GM06990 (cell line): ENCODE measurements around the gene NCBP2L.

Experiments used
- DNase-seq: peaks from one replicate; pipeline ENCODE4 v3.0.0-alpha.2; 2011; ENCODE audit not compliant: insufficient read length; ENCODE audit errors: extremely low read depth
- H3K27me3 ChIP-seq: replicated peaks from 2 replicates; pipeline ENCODE4 v1.6.0; 2011; ENCODE audit warnings: low read length; ENCODE audit not compliant: control insufficient read depth, insufficient read depth
- H3K36me3 ChIP-seq: 2 replicates; pipeline ENCODE4 v1.5.1; 2011; ENCODE audit warnings: low read length; ENCODE audit not compliant: control insufficient read depth, insufficient read depth
- H3K4me3 ChIP-seq: replicated peaks from 2 replicates; pipeline ENCODE4 v1.5.1; 2011; ENCODE audit warnings: low read depth, mild to moderate bottlenecking, control low read depth, low read length
- CTCF ChIP-seq: IDR thresholded peaks from 2 replicates; pipeline ENCODE4 v1.5.1; 2011; ENCODE audit warnings: low read length, control low read depth, mild to moderate bottlenecking, inconsistent platforms; ENCODE audit not compliant: insufficient read depth, poor library complexity, severe bottlenecking

The NCBP2L gene

GRCh38 chrX:107731831-107732502 lies 45.6 kb upstream of the NCBP2L start:
- DNase-seq = no peak
- no peaks in the 10 kb centered on the region for H3K36me3 ChIP-seq
- no peaks in the 10 kb centered on the region for H3K27me3 ChIP-seq
- no peak for TF ChIP-seq CTCF
- no peak overlapping the region for H3K4me3 ChIP-seq

GRCh38 chrX:107733686-107734085 lies 43.8 kb upstream of the NCBP2L start:
- no peak for DNase-seq
- H3K36me3 ChIP-seq = no peaks in the 10 kb centered on the region
- H3K27me3 ChIP-seq = no peaks in the 10 kb centered on the region
- H3K4me3 ChIP-seq = no peak overlapping the region
- TF ChIP-seq CTCF = no peak

GRCh38 chrX:107734646-107735045 lies 42.9 kb upstream of the NCBP2L start:
- no peak for TF ChIP-seq CTCF
- DNase-seq = no peak
- H3K27me3 ChIP-seq = no peaks in the 10 kb centered on the region
- H3K36me3 ChIP-seq = no peaks in the 10 kb centered on the region
- no peak overlapping the region for H3K4me3 ChIP-seq

GRCh38 chrX:107736781-107737531 lies 40.6 kb upstream of the NCBP2L start:
- H3K4me3 ChIP-seq = no peak overlapping the region
- TF ChIP-seq CTCF = no peak
- no peaks in the 10 kb centered on the region; the same call in 1 of the 2 replicates for H3K27me3 ChIP-seq
- DNase-seq = no peak
- H3K36me3 ChIP-seq = no peaks in the 10 kb centered on the region

DNA sequence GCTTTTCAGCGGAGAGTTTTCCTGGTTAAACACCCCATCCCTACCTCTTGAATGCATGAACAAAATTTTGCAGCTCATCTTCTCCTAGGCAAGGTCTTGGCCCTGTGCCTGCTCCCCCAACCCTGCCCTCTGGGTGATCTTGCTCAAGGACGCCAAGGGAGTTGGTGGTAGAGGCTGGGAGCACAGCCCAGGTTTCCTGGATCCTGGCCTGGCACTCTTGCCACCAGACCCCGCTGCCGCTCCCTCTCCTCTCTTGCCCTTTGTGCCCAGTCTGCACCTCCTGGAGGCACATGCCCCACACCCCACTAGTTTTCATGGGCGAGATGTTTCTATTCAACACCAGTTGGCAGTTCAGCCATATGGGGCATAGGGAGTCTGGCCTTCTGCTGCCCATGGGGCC lies 39.3 kb upstream of the NCBP2L start:
- Histone ChIP-seq H3K27me3 (no peaks in the 10 kb centered on the region; the same call in 1 of the 2 replicates), H3K4me3 (no peak overlapping the region), H3K36me3 (no peaks in the 10 kb centered on the region)
- no peak for TF ChIP-seq CTCF
- no peak for DNase-seq

- DNase-seq = no peak
- Histone ChIP-seq H3K36me3 (no peaks in the 10 kb centered on the region), H3K4me3 (no peak overlapping the region), H3K27me3 (no peaks in the 10 kb centered on the region; the same call in none of the 2 replicates)
- no peak for TF ChIP-seq CTCF
Measured at GRCh38 chrX:107738768-107739167, 38.8 kb upstream of the NCBP2L start.
